ENCODE results near the gene PDILT.
"Not testable (repeated sequence)": the region's sequence is repeated elsewhere in the genome, so short reads cannot be mapped to it uniquely, and the experiment has no call there.

Gene PDILT

DNA sequence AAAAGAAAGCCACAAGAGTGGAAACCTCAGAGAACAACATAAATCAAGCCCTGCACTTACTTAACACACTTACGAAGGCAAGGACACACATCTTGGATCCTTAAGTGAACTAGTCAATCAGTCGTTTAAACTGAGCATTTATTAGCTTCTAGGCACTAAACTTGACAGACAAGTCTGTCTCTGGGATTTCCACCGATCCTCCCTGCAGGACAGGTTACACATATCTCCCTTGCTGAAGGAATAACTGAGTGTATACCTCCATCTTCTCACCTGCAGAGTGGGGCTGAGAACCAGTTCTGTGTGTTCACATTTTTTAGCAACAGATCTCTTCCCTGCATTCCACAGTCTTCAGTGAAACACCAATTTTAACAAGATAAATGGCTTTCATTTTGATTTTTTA is 86.1 kb downstream of the PDILT start:
- Histone ChIP-seq H3K27ac (ENCODE audit: low read depth, low read length) (no peak overlapping the region), H3K9me3 (ENCODE audit: control insufficient read depth in 5 of 5, low read length in 5 of 5) (no peaks in the 10 kb centered on the region), H3K36me3 (ENCODE audit: control insufficient read depth in 5 of 5, insufficient read depth in 5 of 5, low read length in 5 of 5) (no peaks in the 10 kb centered on the region), H3K27me3 (ENCODE audit: control insufficient read depth in 5 of 5, insufficient read depth in 4 of 5, low read length in 5 of 5) (peaks cover 2 to 18% (median 6%) of the 10 kb centered on the region in 5 donors), H3K4me3 (ENCODE audit: low read depth in 1 of 5, low read length in 5 of 5) (no peak overlapping the region), H3K4me1 (ENCODE audit: control insufficient read depth in 5 of 5, insufficient read depth in 5 of 5, low read length in 5 of 5) (no peaks in the 10 kb centered on the region), H3K9ac (ENCODE audit: low read length in 5 of 5) (no peak overlapping the region)

DNA sequence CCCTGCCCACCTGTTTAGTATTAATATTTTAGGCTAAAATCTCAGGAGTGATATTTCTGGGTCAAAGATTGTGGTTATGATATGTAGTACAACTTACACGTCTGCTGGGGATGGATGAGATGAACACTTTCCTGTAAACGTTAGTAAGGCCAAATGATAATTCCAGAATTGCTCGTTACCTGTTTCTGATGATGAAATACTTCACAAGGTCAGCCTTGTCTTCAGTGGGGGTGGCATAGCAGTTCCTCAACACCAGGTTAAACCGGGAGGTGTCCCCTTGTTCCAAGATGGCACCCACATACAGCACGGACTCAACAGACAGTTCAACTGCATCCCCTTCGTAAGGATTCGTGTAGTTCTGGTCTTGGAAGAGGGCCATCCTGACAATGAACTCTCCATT is 86.5 kb downstream of the PDILT start:
- peaks cover 2 to 17% (median 6%) of the 10 kb centered on the region in 5 donors for H3K27me3 ChIP-seq (ENCODE audit: control insufficient read depth in 5 of 5, insufficient read depth in 4 of 5, low read length in 5 of 5)
- H3K4me3 ChIP-seq (ENCODE audit: low read depth in 1 of 5, low read length in 5 of 5) = no peak overlapping the region
- no peaks in the 10 kb centered on the region for H3K36me3 ChIP-seq (ENCODE audit: control insufficient read depth in 5 of 5, insufficient read depth in 5 of 5, low read length in 5 of 5)
- no peak overlapping the region for H3K9ac ChIP-seq (ENCODE audit: low read length in 5 of 5)
- no peaks in the 10 kb centered on the region for H3K4me1 ChIP-seq (ENCODE audit: control insufficient read depth in 5 of 5, insufficient read depth in 5 of 5, low read length in 5 of 5)
- H3K9me3 ChIP-seq (ENCODE audit: control insufficient read depth in 5 of 5, low read length in 5 of 5) = no peaks in the 10 kb centered on the region
- no peak overlapping the region for H3K27ac ChIP-seq (ENCODE audit: low read depth, low read length)

DNA sequence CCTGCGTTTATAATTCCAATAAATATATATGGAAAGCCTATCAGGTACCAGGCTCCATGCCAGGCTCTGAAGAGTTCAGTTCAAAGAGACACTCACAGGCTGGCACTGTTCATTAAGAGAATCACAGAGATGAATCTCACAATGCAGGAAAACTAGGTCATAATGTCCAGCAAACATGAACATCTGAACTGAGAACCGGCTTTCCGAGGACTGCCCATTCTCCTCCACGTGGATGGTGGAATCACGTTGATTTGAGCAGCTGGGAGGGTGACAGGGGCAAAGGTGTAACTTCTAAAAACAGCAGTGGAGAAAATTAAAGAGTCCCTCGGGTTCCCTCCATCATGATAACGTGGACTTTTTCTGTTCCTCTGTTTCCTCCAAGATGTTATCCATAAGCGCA is 87.4 kb downstream of the PDILT start:
- H3K27me3 ChIP-seq (ENCODE audit: control insufficient read depth in 5 of 5, insufficient read depth in 4 of 5, low read length in 5 of 5) = peaks cover 2 to 15% (median 5%) of the 10 kb centered on the region in 5 donors
- no peak overlapping the region for H3K27ac ChIP-seq (ENCODE audit: low read depth, low read length)
- H3K9me3 ChIP-seq (ENCODE audit: control insufficient read depth in 5 of 5, low read length in 5 of 5) = no peaks in the 10 kb centered on the region
- H3K36me3 ChIP-seq (ENCODE audit: control insufficient read depth in 5 of 5, insufficient read depth in 5 of 5, low read length in 5 of 5) = no peaks in the 10 kb centered on the region
- no peak overlapping the region for H3K4me3 ChIP-seq (ENCODE audit: low read depth in 1 of 5, low read length in 5 of 5)
- H3K4me1 ChIP-seq (ENCODE audit: control insufficient read depth in 5 of 5, insufficient read depth in 5 of 5, low read length in 5 of 5) = no peaks in the 10 kb centered on the region
- no peak overlapping the region for H3K9ac ChIP-seq (ENCODE audit: low read length in 5 of 5)

DNA sequence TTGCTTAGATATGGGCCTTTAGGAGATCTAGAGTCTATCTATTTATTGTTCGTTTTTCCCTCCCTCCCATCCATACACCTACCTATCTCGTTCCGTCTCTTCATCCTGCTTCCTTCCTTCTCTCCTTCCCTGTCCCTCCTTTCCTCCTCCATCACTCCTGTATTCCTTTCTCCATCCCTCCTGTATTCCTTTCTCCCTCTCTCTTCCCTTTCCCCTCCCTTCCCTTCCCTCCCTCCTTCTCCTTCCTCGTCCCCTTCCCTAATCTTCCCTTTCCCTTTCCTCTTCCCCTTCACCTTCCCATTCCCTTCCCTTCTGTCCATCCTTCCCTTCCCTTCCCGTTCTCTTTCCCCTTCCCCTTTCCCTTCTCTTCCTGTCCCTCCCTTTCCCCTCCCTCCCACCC is 87.8 kb downstream of the PDILT start:
- H3K9me3 ChIP-seq (ENCODE audit: control insufficient read depth in 5 of 5, low read length in 5 of 5) = peaks cover 0 to under 1% (median 0%) of the 10 kb centered on the region in 5 donors
- H3K36me3 ChIP-seq (ENCODE audit: control insufficient read depth in 5 of 5, insufficient read depth in 5 of 5, low read length in 5 of 5) = no peaks in the 10 kb centered on the region
- no peaks in the 10 kb centered on the region for H3K4me1 ChIP-seq (ENCODE audit: control insufficient read depth in 5 of 5, insufficient read depth in 5 of 5, low read length in 5 of 5)
- no peak overlapping the region for H3K4me3 ChIP-seq (ENCODE audit: low read depth in 1 of 5, low read length in 5 of 5)
- H3K9ac ChIP-seq (ENCODE audit: low read length in 5 of 5) = no peak overlapping the region
- H3K27ac ChIP-seq (ENCODE audit: low read depth, low read length) = no peak overlapping the region
- peaks cover 2 to 15% (median 5%) of the 10 kb centered on the region in 5 donors for H3K27me3 ChIP-seq (ENCODE audit: control insufficient read depth in 5 of 5, insufficient read depth in 4 of 5, low read length in 5 of 5)

DNA sequence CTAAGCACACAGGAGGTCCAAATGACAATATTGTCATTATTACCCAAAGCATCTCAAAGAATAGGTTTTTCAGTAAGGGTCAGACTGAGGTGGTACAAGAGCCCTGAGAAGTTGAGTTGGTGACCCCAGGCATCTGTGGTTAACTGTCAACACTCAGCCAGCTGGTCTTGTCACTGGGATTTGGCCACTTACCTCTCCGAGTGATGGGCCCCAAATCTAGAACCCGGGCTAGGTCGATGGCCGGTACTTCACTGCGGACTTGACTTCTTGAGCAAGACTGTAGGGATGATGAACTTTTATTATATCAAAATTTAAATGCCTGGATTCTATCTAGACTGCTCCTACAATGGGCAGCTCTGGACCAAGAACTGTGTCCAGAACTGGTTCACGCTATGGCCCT is 88.8 kb downstream of the PDILT start:
- peaks cover 2 to 15% (median 5%) of the 10 kb centered on the region in 5 donors for H3K27me3 ChIP-seq (ENCODE audit: control insufficient read depth in 5 of 5, insufficient read depth in 4 of 5, low read length in 5 of 5)
- no peaks in the 10 kb centered on the region for H3K36me3 ChIP-seq (ENCODE audit: control insufficient read depth in 5 of 5, insufficient read depth in 5 of 5, low read length in 5 of 5)
- peaks cover 0 to 6% (median 0%) of the 10 kb centered on the region in 5 donors for H3K9me3 ChIP-seq (ENCODE audit: control insufficient read depth in 5 of 5, low read length in 5 of 5)
- H3K27ac ChIP-seq (ENCODE audit: low read depth, low read length) = no peak overlapping the region
- no peaks in the 10 kb centered on the region for H3K4me1 ChIP-seq (ENCODE audit: control insufficient read depth in 5 of 5, insufficient read depth in 5 of 5, low read length in 5 of 5)
- no peak overlapping the region for H3K4me3 ChIP-seq (ENCODE audit: low read depth in 1 of 5, low read length in 5 of 5)
- no peak overlapping the region for H3K9ac ChIP-seq (ENCODE audit: low read length in 5 of 5)

DNA sequence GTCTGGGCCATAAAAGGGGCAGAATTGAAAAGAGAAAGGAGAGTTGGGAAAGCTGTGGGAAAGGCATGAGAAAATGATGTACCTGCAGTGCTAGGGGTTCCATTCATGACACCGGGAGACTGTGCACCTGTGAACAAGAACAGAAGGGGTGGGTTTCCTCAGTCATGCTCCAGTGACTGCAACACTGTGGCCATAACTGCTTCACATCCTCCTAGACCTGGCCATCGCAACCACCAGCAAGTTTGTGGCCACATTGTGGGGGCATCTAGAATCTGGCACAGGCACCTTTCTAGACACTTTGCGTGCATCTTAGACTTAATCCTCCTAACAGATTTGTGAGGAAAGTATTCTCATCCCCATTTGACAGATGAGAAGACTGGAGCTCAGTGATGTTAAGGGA is 90.0 kb downstream of the PDILT start:
- Histone ChIP-seq H3K4me3 (ENCODE audit: low read depth in 1 of 5, low read length in 5 of 5) (no peak overlapping the region), H3K27me3 (ENCODE audit: control insufficient read depth in 5 of 5, insufficient read depth in 4 of 5, low read length in 5 of 5) (peaks cover 2 to 10% (median 5%) of the 10 kb centered on the region in 5 donors), H3K9ac (ENCODE audit: low read length in 5 of 5) (no peak overlapping the region), H3K27ac (ENCODE audit: low read depth, low read length) (no peak overlapping the region), H3K9me3 (ENCODE audit: control insufficient read depth in 5 of 5, low read length in 5 of 5) (peaks cover 0 to 6% (median 0%) of the 10 kb centered on the region in 5 donors), H3K4me1 (ENCODE audit: control insufficient read depth in 5 of 5, insufficient read depth in 5 of 5, low read length in 5 of 5) (no peaks in the 10 kb centered on the region), H3K36me3 (ENCODE audit: control insufficient read depth in 5 of 5, insufficient read depth in 5 of 5, low read length in 5 of 5) (no peaks in the 10 kb centered on the region)

DNA sequence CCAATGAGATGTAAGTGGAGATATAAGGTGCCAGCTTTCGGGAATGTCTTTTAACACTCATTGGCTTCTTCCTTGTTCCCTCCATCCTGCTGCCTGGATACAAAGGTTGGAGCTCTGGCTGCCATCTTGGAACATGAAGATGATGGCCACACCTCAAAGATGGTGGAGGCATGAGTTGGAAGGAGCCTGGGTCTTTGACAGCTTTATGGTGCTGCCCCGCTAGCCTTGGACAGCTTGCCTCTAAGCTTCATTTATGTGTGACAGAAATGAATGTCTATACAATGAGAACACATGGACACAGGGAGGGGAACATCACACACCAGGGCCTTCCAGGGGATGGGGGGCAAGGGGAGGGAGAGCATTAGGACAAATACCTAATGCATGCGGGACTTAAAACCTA is 90.8 kb downstream of the PDILT start:
- Histone ChIP-seq H3K27ac (ENCODE audit: low read depth, low read length) (no peak overlapping the region), H3K27me3 (ENCODE audit: control insufficient read depth in 5 of 5, insufficient read depth in 4 of 5, low read length in 5 of 5) (peaks cover 2 to 7% (median 4%) of the 10 kb centered on the region in 5 donors), H3K9ac (ENCODE audit: low read length in 5 of 5) (no peak overlapping the region), H3K9me3 (ENCODE audit: control insufficient read depth in 5 of 5, low read length in 5 of 5) (peaks cover 0 to 6% (median 0%) of the 10 kb centered on the region in 5 donors), H3K4me1 (ENCODE audit: control insufficient read depth in 5 of 5, insufficient read depth in 5 of 5, low read length in 5 of 5) (no peaks in the 10 kb centered on the region), H3K36me3 (ENCODE audit: control insufficient read depth in 5 of 5, insufficient read depth in 5 of 5, low read length in 5 of 5) (no peaks in the 10 kb centered on the region), H3K4me3 (ENCODE audit: low read depth in 1 of 5, low read length in 5 of 5) (no peak overlapping the region)

DNA sequence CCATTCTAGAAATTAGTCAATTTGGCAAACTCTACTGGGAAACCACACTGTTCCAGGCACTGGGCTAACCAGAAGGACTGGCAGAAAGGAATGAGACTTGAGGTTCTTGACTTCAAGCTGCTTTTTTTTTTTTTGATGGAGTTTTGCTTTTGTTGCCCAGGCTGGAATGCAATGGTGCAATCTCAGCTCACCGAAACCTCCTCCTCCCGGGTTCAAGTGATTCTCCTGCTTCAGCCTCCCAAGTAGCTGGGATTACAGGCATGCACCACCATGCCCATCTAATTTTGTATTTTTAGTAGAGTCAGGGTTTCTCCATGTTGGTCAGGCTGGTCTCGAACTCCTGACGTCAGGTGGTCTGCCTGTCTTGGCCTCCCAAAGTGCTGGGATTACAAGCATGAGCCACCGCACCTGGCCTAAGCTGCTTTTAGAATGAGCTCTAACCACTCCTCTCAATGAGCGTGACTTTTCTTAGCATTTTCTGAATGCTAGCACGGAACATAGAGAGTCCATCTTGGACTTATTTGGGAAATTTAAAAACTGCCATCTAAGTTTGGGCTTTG is 91.9 kb downstream of the PDILT start:
- not testable (repeated sequence) for H3K27ac ChIP-seq (ENCODE audit: low read depth, low read length); H3K9me3 ChIP-seq (ENCODE audit: control insufficient read depth in 5 of 5, low read length in 5 of 5); H3K4me3 ChIP-seq (ENCODE audit: low read depth in 1 of 5, low read length in 5 of 5); H3K4me1 ChIP-seq (ENCODE audit: control insufficient read depth in 5 of 5, insufficient read depth in 5 of 5, low read length in 5 of 5); H3K27me3 ChIP-seq (ENCODE audit: control insufficient read depth in 5 of 5, insufficient read depth in 4 of 5, low read length in 5 of 5); H3K36me3 ChIP-seq (ENCODE audit: control insufficient read depth in 5 of 5, insufficient read depth in 5 of 5, low read length in 5 of 5); H3K9ac ChIP-seq (ENCODE audit: low read length in 5 of 5)

DNA sequence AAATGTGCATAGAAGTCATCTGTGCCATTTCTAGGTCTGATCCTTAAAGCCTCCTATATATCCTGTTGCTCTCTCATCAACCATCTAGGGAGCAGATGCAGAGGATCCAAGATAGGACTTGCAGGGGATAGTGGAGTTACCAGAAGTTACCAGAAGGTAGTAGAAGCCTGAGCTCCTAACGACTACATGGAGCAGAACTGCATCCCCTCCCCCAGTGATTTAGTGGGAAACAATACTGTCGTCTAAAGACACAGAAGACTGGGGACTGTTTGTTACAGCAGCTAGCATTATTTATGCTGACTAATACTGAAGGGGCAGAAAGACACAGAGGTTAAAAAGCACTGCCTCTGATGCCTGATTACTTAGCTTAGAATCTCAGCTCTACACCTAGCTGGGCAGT is 93.0 kb downstream of the PDILT start:
- no peak overlapping the region for H3K27ac ChIP-seq (ENCODE audit: low read depth, low read length)

DNA sequence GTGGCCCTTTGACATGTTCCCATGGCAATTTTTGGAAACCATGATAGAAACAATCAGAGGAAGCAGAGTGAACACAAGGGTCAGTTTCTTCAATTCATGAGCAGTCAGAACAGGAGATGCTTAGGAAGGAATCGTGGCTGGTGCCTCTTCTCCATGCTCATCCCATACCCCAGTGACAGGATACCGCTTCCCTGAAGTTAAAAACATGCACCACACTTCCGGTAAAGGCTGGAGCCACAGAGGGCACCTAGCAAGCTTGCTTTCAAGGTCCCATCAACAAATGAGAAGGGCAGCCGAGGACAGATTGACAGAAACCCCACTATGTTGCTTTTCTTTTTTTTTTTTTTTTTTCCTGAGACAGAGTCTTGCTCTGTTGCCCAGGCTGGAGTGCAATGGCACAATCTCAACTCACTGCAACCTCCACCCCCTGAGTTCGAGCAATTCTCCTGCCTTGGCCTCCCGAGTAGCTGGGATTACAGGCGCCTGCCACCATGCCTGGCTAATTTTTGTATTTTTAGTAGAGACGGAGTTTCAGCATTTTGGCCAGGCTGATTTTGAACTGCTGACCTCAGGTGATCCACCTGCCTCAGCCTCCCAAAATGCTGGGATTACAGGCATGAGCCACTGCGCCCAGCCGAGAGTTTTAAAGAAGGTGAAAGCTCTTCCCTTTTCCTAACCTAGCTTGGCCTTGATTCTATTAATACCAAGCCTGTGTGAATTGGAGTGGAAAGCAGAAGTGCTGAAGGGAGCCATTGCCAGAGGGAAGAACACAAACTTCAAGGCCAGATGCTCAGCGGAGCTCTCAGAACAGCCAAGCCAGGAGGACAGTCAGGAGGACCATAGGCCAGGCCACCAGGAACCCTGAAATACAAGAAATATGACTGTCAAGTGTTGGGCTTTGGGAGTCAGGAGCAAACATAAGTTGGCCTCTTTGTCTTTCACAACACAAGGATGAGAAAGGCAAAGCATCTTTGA is 93.8 kb downstream of the PDILT start:
- H3K9me3 ChIP-seq (ENCODE audit: control insufficient read depth in 5 of 5, low read length in 5 of 5) = peaks cover 0 to 6% (median 0%) of the 10 kb centered on the region in 5 donors
- H3K36me3 ChIP-seq (ENCODE audit: control insufficient read depth in 5 of 5, insufficient read depth in 5 of 5, low read length in 5 of 5) = no peaks in the 10 kb centered on the region
- no peak overlapping the region for H3K4me3 ChIP-seq (ENCODE audit: low read depth in 1 of 5, low read length in 5 of 5)
- H3K27me3 ChIP-seq (ENCODE audit: control insufficient read depth in 5 of 5, insufficient read depth in 4 of 5, low read length in 5 of 5) = peaks cover 0 to 3% (median 0%) of the 10 kb centered on the region in 5 donors
- H3K4me1 ChIP-seq (ENCODE audit: control insufficient read depth in 5 of 5, insufficient read depth in 5 of 5, low read length in 5 of 5) = no peaks in the 10 kb centered on the region
- no peak overlapping the region for H3K9ac ChIP-seq (ENCODE audit: low read length in 5 of 5)
- H3K27ac ChIP-seq (ENCODE audit: low read depth, low read length) = no peak overlapping the region

More for the DNA sequence above, 93.0 kb downstream of the PDILT start:
- Histone ChIP-seq H3K9me3 (ENCODE audit: control insufficient read depth in 5 of 5, low read length in 5 of 5) (peaks cover 0 to 6% (median 0%) of the 10 kb centered on the region in 5 donors), H3K4me3 (ENCODE audit: low read depth in 1 of 5, low read length in 5 of 5) (no peak overlapping the region), H3K36me3 (ENCODE audit: control insufficient read depth in 5 of 5, insufficient read depth in 5 of 5, low read length in 5 of 5) (no peaks in the 10 kb centered on the region), H3K9ac (ENCODE audit: low read length in 5 of 5) (no peak overlapping the region), H3K27me3 (ENCODE audit: control insufficient read depth in 5 of 5, insufficient read depth in 4 of 5, low read length in 5 of 5) (peaks cover 0 to 3% (median 0%) of the 10 kb centered on the region in 5 donors), H3K4me1 (ENCODE audit: control insufficient read depth in 5 of 5, insufficient read depth in 5 of 5, low read length in 5 of 5) (no peaks in the 10 kb centered on the region)
